GM21447 (cell line): ENCODE measurements around the gene OPRM1.
"Not testable (repeated sequence)": the region's sequence is repeated elsewhere in the genome, so short reads cannot be mapped to it uniquely, and the experiment has no call there.

ENCODE experiments used
- ATAC-seq: cut with Tn5 transposase; IDR thresholded peaks from one replicate; pipeline ENCODE4 v1.9.1; 2021; ENCODE audit not compliant: unreplicated experiment

OPRM1 gene

DNA sequence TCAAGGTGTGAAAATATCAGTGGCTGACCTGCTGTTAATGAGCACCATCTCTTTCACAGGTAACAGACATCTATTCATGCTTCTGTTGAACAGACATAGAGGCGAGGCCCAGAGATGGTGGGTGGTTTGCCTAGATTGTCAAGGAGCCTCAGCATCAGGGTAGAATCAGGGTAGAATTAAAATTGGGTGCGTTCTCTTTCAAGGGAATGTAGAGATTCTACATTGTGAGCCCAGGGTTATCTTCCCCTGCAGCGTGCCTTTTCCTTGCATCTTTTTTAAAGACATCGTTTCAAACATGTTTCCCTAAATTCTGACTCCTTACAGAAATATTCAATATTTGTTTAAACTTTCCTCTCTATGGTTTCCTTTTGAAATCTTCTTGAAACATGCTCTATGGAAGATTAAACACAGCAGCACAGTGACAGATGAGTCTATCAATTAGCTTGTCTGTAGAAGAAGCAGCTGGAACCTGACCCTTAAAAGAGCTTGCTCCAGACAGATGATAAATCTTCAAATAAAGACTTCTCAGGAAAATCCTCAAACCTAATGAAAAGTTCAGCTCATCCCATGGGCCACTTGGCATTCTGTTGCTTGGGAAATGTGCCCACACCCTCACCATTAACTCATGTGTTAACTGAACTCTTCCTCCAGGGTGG, 197.7 kb downstream of the OPRM1 start:
- no peak for ATAC-seq

DNA sequence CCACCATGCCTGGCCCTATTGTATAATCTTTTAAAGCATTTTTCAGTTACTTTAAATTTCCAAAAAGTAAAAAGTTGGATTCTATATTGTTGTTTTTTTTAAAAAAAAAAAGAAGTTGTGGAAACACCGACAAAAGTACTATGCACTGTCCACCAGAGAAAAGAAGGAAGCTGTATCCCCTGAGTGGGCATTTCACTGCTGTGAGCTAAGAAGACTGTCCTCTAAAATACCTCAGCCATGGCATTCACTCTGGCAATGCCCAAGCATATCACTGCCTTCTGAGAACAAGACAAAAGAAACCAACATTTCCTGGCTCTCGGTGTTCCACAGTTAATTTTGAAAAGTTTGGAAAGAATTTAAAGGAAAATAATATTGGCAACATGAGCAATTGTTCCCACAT, 199.8 kb downstream of the OPRM1 start:
- no peak for ATAC-seq

DNA sequence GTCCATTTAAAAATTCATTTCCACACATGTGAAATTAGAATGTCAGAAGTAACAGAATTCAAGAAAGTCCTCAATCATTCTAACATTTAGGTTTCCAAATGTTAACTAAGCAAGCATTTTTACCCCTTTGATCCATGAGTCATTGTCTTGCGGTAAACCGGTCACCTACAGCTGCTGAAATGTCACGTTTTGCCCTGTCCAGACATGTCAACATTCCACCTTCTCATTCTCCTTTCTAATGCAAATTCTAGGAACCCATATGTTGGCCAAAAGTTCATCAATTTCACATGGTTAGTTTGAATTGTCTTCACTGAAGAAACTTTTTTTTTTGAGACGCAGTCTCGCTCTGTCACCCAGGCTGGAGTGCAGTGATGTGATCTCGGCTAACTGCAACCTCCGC, 200.4 kb downstream of the OPRM1 start:
- ATAC-seq: no peak

DNA sequence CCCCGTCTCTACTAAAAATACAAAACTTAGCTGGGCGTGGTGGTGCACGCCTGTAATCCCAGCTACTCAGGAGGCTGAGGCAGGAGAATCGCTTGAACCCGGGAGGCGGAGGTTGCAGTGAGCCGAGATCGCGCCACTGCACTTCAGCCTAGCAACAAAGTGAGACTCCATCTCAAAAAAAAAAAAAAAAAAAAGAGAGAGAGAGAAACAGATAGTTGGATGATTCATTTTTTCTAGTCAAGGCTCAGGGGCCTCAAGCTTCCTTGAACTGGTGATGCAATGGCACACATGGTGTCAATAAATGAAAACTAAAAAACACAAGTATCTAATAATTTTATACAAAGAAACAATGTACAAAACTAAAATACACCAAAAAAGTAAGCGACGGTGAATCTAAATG, 202.0 kb downstream of the OPRM1 start:
- ATAC-seq: not testable (repeated sequence)

DNA sequence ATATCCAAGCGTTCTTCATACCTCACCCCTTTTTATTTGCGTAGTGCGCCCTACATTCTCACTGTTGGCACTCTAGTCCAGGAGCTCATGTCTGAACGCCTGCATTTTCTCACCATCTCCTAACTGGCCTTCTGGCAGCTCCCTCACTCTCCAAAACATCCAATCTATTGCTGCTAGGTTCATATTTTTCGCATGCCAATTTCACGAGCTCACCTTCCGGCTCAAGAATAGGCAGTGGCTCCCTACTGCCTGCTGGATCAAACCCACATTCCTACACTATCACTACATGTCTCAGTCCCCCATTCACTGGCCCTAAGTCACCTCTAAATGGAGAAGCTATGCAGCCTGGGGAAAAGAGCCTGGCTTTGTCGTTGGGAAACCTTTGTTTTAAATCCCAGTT, 202.5 kb downstream of the OPRM1 start:
- ATAC-seq: no peak

DNA sequence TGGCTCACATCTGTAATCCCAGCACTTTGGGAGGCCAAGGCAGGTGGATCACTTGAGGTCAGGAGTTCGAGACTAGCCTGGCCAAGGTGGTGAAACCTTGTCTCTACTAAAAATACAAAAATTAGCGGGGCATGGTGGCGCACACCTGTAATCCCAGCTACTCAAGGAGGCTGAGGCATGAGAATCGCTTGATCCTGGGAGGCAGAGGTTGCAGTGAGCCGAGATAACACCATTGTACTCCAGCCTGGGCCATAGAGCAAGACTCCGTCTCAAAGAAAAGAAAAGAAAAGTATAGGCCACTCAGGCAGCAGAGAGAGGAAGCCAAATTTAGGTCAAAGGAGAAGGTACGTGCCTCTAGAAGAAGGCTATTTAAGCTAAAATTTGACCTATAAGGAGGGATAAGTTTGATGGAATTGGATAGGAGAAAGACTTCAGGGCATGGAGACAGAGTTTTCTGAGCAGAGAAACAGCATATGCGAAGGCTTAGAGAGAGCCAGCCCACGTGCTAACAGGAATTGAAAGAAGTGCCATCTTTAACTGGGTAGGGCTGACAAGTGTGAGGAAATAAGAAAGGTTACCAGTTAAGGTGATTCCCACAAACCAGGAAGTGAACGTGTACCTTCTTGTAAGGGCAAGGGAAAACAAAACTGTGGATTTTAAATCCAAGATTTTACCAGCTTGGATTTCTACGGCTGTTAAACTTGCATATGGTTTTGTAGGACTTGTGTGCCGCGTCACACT, 203.7 kb downstream of the OPRM1 start:
- no peak for ATAC-seq

DNA sequence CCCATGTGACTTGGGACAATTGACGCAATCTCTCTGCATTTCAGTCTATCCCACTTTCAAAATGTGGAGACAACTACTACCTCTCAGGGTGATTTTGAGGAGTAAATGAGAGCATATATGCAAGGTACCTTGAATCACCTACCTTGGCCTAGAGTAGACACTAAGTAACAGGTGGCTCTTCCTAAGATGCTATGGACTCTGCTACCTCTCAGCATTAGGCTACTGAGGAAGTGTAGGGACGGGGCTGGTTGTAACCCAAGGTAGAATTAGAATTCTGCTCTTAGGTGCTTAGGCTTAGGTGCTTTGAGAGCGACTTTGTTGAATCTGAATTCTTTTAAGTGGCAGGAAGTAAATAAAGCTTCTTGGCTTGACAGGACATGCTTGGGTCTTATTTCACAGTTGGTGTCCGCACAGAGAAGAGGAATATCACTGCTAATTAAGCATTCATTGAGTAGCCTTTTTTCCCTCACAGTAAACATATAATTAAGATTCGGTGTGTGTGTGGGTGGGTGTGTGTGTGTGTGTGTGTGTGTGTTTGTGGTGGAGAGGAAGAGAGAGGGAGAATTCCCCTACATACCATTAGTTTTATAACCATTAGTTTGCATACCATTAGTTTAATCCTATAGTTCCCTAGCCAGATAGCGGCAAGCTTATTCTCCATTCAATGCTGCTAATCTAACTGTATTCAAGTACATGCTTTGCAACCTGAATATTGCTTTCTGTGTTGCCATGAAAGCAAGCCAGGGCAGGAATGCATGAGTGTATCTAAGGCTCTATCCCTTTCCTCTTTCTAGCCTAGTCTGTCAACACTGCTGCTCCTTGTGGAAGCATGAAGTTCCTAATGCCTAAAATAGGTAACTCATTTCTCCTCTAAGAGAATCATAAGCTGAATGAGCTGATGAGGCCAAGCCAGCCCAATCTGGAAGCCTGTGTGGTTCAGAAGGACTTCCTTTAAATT, 205.0 kb downstream of the OPRM1 start:
- no peak for ATAC-seq

DNA sequence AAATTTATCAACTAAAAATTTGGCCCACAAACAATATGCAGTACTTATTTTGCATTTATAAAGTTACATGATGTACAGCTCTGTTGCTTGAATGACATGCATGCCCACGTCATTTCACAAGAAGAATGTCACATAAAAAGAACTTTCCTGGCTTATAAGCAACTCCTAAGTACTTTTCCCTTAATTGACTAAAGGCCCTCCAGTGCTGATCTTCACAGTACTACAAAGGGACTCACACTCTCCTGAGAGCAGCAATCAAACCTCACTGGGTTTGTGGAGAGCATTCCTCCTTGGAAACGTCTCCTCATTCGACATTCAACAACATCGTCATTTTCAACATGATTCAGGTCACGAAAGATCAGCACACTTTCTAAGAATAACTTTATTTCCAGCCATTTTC, 206.5 kb downstream of the OPRM1 start:
- no peak for ATAC-seq

DNA sequence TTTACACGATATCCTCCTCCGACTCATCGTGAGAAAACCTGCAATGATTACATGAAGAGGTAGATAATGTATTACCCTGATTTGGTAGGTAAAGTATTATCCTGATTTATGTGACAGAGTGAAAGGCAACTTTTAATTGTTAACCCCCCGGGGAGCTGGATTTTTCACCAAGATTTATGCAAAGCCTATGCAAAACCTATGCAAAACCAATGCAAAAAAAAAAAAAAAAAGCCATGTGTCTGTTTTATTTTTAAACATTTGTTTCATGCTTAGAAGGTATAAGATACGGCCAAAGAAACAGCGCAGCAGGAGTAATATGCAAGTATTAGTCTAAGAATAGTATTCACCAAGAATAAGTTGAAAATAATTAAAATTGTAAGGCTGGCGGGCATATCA, 207.7 kb downstream of the OPRM1 start:
- no peak for ATAC-seq

DNA sequence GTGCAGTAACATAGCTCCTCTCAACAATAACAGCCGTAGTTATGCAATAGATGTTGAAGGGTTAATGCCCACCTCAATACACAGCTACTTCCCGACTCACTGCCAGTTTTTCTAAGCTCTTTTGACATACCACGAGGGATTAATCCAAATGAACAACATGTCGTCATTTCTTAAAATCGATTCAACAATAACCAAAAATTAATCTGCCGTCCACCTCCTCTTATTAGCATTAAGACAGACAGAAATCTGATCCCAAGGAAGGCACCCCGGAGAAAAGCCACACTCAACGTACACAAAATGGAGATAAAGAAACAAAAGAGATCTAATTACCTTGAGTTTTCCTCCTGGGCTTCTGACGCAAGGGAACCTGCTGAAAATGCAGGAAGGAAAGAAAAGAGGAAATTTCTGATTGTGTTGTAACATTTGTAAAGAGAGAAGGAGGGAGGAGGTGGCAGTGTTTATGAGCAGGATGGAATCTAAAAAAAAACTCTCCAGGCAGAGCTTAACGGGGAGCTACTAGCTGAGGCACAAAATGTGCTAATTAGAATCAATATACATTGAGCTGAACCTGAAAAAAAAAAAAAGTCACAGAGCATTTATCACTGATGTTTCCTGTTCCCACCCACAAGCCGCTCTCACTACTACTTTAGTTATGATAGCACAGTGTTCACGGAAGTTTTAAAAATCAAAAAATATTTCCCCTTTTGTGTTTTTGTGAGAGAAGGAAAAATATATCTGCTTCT, 208.2 kb downstream of the OPRM1 start:
- peak; percentile 42 for ATAC-seq

DNA sequence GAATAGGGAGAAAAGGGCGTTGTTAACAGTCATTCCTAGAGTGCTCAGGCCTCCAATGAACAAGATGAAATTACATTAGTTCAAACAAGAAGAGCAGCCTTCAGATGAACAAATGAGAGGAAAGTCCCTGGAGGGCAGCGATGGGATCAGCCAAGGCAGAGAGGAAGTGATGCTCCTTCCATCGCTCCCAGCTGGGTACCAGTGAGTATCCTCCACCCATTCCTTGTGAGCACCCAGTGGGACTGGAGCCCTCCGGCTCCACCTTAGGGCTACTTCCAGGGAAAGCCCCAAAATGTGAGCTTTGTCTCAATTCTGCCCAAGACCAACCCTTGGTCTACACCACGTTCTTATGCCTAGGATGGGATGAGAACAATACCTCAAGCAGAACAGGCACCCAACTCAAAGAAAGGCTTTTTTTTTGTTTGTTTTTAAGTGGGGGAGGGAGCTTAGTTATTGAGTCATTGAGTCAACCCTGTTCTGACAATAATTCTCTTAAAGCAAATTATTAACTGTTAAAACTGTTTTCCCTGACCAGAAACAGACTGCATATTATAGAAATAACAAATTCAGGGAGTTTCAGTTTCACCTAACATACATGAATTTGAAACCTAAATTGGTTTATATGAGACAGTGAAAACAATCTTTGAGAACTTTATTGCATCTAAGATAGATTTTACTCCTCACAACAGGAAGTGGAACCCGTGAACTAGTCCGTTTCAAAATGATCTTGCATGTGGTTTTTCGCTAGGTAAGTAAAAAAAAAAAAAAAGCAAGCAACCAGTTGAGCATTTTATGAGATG, 210.7 kb downstream of the OPRM1 start:
- ATAC-seq: peak; percentile 68

DNA sequence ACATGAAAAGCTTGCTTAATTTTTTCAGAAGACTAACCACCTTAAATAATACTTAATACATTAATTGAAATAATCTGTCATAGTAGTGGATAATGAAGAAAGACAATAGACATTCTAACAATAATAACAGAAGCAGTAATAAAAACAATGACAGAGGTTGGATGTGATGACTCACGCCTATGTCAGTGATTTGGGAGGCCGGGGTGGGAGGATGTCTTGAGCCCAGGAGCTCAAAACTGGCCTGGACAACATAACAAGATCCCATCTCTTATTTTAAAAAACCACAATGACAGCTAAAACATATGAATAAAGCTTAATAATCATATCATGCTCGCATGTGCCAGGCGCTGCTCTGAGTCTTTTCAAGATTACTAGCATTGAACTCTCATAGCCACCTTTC, 212.1 kb downstream of the OPRM1 start:
- ATAC-seq: no peak

DNA sequence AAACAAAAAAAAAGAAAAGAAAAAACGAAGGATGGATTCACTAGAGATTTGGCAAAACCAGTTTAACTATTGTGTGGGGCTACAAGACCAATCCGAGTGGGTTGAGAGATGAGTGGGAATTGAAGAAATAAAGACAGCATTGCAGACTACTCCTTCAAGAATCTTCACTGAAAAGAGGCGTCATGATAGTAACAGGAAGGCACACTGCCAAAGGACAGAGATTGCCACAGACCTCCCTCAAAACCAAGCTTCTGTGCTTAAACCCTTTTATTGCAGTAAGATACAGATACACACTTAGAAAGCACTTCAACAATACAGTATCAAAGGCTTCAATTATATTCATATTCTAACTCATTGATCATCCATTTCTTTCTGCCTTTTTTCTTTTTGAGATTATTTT, 213.6 kb downstream of the OPRM1 start:
- ATAC-seq: no peak

DNA sequence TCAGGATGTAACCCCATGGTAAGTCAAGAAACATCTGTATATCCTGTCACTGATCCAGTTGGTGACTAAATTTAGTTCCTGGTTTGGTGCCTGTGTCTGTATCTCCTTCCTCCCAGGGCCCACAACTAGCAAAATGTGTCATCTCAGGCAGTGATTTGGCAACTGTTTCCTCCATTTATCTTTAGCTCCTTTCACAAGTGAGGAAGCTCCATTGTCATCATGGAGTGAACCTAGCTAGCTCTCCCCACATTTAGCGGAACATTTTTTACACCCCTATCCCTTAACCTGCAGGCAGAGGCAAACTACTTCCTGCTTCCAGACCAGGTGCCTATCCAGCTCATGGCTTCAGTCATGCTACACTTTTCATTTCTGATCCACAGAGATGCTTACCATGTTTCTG, 218.0 kb downstream of the OPRM1 start:
- ATAC-seq: no peak

DNA sequence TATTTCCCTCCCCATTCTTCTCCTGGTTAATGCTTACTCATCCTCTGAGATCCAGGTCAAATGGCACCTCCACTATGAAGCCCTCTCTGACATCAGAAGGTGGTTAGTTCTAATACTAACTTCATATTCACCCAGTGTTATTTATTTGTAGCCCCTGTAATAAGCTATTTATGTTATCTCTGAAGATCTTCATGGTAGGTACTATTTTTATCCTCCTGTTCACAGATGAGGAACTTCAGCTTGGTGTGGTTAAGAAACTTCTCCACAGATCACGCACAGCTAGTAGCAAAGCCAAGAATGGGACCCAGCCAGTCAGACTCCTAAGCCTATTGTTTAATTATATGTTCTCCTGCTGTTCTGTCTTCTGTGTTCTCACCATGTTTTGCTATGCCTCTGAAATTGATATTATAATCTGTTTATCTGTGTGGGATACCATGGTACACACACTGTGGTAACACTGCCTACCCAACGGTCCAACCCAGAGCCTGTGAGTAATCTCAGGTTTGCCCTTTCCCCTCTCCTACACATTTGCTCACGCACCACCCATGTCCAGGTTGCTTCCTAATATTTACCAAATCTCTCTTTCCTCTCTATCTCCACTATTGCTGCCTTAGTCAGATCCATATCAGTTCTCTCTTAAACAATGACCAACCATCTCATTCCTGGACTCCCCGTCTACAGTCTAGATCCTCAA, 219.2 kb downstream of the OPRM1 start:
- peak; percentile 78 for ATAC-seq

DNA sequence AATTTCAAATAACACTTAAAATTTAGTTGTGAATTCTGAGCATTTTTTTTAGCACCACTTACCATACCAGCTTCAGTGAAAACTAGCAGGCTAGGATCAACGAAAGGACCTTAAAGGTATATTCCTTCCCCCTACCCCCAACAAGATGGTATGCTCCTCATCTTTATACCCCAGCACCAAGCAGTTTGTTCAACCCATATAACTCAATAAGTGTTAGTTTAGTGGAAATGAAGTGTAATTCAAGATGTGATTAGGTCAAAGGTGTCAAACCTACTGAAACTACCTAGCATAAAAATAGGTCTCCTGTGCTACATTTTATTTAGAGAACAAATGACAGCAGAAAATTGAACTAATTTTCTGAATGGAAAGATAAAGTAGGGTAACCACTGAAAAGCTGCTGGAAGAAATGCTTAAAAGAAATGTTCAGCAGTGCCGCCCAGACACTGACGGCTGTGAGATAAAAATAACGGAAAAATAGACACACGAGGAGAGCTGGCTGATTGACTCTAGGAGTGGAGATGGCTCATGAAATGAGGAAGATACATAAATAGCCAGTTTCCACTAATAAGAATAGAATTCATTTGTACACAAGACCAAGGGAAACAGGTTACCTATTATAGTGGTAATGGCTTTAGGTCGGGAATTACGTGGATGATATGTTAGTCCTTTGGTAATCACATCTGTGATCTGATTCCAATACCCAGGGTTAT, 222.8 kb downstream of the OPRM1 start:
- peak; percentile 19 for ATAC-seq

DNA sequence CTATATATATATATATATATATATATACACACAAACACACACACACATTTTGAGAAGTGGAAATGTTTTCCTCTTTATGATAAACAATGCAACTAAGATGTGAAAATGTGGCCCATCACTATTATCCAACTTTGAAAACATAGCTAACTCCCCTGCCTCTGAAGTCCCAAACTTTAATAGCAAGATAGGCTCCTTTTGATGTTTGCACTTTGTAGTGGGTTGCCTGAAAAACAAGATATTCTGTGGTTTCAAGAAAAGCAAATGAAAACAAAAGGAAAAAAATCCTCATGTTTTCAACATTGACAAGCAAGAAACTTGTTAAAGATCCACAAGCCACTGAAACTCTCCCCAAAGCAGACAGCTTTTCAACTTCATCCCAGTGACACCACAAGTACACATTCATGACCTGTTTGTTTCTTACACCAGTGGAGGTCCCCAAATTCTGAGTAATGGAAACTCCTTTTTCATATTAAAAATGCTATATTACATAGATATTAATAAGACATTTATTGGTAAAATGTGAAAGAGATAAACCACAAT, 227.6 kb downstream of the OPRM1 start:
- peak; percentile 39 for ATAC-seq

DNA sequence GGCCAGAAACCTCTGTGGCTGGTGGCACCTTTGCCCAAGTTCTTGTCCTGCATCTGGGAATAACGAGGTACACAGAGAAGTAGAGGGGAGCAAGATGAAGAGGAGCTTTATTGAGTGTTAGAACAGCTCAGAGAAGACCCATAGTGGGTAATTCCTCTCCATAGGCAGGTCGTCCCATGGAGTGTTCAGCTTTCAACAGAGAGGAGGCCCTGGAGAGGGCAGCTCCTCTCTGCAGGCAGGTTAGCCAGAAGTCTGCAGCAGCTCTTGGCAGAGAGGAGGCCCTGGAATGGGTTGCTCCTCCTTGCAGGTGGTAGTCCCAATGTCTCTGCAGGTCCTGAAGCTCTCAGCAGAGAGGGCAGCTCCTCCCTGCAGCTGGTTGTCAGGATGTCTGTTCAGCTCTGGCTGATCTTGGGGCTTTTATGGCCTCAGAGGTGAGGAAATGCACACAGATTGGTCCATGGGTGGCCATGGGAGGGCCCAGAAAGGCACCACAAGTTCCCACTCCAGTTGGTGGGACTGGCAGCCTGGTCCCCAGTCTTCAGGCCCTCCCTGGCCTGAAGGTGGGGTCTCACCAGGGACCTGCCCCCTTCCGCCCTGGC, 228.6 kb downstream of the OPRM1 start:
- peak; percentile 48 for ATAC-seq
